ENCODE data around the gene SORBS2.

The SORBS2 gene

DNA sequence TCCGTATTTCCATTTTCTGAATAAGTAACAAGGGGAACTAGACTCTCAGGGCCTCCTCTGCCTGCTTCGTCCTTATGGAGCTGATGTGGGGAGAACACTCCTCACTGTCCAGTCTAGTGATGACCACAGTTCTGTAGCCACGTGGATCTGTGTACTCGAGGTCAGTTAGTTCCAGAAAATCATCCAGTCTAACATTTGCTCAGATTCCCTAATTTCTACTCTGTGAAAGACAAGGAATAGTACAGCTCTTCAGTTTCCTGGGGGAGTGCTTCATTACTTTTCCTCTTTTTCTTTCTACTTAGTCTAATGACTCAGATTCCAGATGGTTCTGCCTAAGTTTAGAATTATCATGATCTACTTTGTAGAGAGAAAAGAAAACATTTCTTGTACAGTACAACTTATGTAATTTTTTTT is 82.6 kb downstream of the SORBS2 start:
- no peaks in the 10 kb centered on the region for H3K36me3 ChIP-seq (ENCODE audit: insufficient read depth, low read length)
- H2AFZ ChIP-seq (ENCODE audit: low read length) = no peak overlapping the region
- no peaks in the 10 kb centered on the region for H4K20me1 ChIP-seq (ENCODE audit: insufficient read depth, low read length, poor library complexity, severe bottlenecking)
- H3K9me2 ChIP-seq (replicated peaks; ENCODE audit: low read depth, low read length) = no peaks in the 10 kb centered on the region
- TF ChIP-seq, protein P1, sequence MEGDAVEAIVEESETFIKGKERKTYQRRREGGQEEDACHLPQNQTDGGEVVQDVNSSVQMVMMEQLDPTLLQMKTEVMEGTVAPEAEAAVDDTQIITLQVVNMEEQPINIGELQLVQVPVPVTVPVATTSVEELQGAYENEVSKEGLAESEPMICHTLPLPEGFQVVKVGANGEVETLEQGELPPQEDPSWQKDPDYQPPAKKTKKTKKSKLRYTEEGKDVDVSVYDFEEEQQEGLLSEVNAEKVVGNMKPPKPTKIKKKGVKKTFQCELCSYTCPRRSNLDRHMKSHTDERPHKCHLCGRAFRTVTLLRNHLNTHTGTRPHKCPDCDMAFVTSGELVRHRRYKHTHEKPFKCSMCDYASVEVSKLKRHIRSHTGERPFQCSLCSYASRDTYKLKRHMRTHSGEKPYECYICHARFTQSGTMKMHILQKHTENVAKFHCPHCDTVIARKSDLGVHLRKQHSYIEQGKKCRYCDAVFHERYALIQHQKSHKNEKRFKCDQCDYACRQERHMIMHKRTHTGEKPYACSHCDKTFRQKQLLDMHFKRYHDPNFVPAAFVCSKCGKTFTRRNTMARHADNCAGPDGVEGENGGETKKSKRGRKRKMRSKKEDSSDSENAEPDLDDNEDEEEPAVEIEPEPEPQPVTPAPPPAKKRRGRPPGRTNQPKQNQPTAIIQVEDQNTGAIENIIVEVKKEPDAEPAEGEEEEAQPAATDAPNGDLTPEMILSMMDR (conservative IDR thresholded peaks at IDR 0.05; ENCODE audit: low read length) = no peak
- no peak for TF ChIP-seq EZH2phosphoT487 (IDR thresholded peaks at IDR 0.05; ENCODE audit: borderline replicate concordance)
- no peak overlapping the region for H3K4me3 ChIP-seq (ENCODE audit: low read length, poor library complexity, severe bottlenecking)
- H3F3A ChIP-seq (ENCODE audit: low read depth) = no peaks in the 10 kb centered on the region
- no peaks in the 10 kb centered on the region for H3K79me2 ChIP-seq (ENCODE audit: insufficient read depth, low read length)
- no peak overlapping the region for H3K4me2 ChIP-seq (ENCODE audit: low read depth, low read length, poor library complexity, severe bottlenecking)
- H3K9me3 ChIP-seq (ENCODE audit: insufficient read depth, low read depth, low read length) = no peaks in the 10 kb centered on the region
- no peaks in the 10 kb centered on the region for H3K27me3 ChIP-seq (ENCODE audit: insufficient read depth, low read length, poor library complexity, severe bottlenecking)
- no peak overlapping the region for H3K9ac ChIP-seq (ENCODE audit: low read depth, low read length, poor library complexity, severe bottlenecking)
- H3K4me1 ChIP-seq (ENCODE audit: insufficient read depth, low read length, poor library complexity, severe bottlenecking) = no peaks in the 10 kb centered on the region

GRCh38 chr4:185728893-185729292 is 83.1 kb downstream of the SORBS2 start:
- no peaks in the 10 kb centered on the region for H3K27me3 ChIP-seq (ENCODE audit: insufficient read depth, low read length, poor library complexity, severe bottlenecking)
- no peak overlapping the region for H2AFZ ChIP-seq (ENCODE audit: low read length)
- H3K4me2 ChIP-seq (ENCODE audit: low read depth, low read length, poor library complexity, severe bottlenecking) = no peak overlapping the region
- no peak overlapping the region for H3K4me3 ChIP-seq (ENCODE audit: low read length, poor library complexity, severe bottlenecking)
- no peaks in the 10 kb centered on the region for H3K36me3 ChIP-seq (ENCODE audit: insufficient read depth, low read length)
- H4K20me1 ChIP-seq (ENCODE audit: insufficient read depth, low read length, poor library complexity, severe bottlenecking) = no peaks in the 10 kb centered on the region
- H3K4me1 ChIP-seq (ENCODE audit: insufficient read depth, low read length, poor library complexity, severe bottlenecking) = no peaks in the 10 kb centered on the region
- no peaks in the 10 kb centered on the region for H3K9me2 ChIP-seq (replicated peaks; ENCODE audit: low read depth, low read length)
- H3K79me2 ChIP-seq (ENCODE audit: insufficient read depth, low read length) = no peaks in the 10 kb centered on the region
- no peaks in the 10 kb centered on the region for H3F3A ChIP-seq (ENCODE audit: low read depth)
- no peak for TF ChIP-seq EZH2phosphoT487 (IDR thresholded peaks at IDR 0.05; ENCODE audit: borderline replicate concordance)
- TF ChIP-seq, protein P1 (conservative IDR thresholded peaks at IDR 0.05; ENCODE audit: low read length) = no peak
- H3K9ac ChIP-seq (ENCODE audit: low read depth, low read length, poor library complexity, severe bottlenecking) = no peak overlapping the region
- H3K9me3 ChIP-seq (ENCODE audit: insufficient read depth, low read depth, low read length) = no peaks in the 10 kb centered on the region

GRCh38 chr4:185726931-185727330 is 85.1 kb downstream of the SORBS2 start:
- H3K4me2 ChIP-seq (ENCODE audit: low read depth, low read length, poor library complexity, severe bottlenecking) = no peak overlapping the region
- H3K4me1 ChIP-seq (ENCODE audit: insufficient read depth, low read length, poor library complexity, severe bottlenecking) = no peaks in the 10 kb centered on the region
- H3K79me2 ChIP-seq (ENCODE audit: insufficient read depth, low read length) = no peaks in the 10 kb centered on the region
- H3K36me3 ChIP-seq (ENCODE audit: insufficient read depth, low read length) = no peaks in the 10 kb centered on the region
- H3K4me3 ChIP-seq (ENCODE audit: low read length, poor library complexity, severe bottlenecking) = no peak overlapping the region
- TF ChIP-seq EZH2phosphoT487 (IDR thresholded peaks at IDR 0.05; ENCODE audit: borderline replicate concordance) = no peak
- TF ChIP-seq, protein P1 (conservative IDR thresholded peaks at IDR 0.05; ENCODE audit: low read length) = no peak
- H3K9me2 ChIP-seq (replicated peaks; ENCODE audit: low read depth, low read length) = no peaks in the 10 kb centered on the region
- no peak overlapping the region for H3K9ac ChIP-seq (ENCODE audit: low read depth, low read length, poor library complexity, severe bottlenecking)
- H3K27me3 ChIP-seq (ENCODE audit: insufficient read depth, low read length, poor library complexity, severe bottlenecking) = no peaks in the 10 kb centered on the region
- H3F3A ChIP-seq (ENCODE audit: low read depth) = no peaks in the 10 kb centered on the region
- no peak overlapping the region for H2AFZ ChIP-seq (ENCODE audit: low read length)
- no peaks in the 10 kb centered on the region for H4K20me1 ChIP-seq (ENCODE audit: insufficient read depth, low read length, poor library complexity, severe bottlenecking)
- no peaks in the 10 kb centered on the region for H3K9me3 ChIP-seq (ENCODE audit: insufficient read depth, low read depth, low read length)

All from Loucy (cell line).